HG03558 (cell line): ENCODE measurements around the gene ILF2.
A peak's percentile ranks its signal among the peaks of the same experiment; 100 is the strongest.
"Not testable (repeated sequence)": the region's sequence is repeated elsewhere in the genome, so short reads cannot be mapped to it uniquely, and the experiment has no call there.

ENCODE experiments used
- ATAC-seq: cut with Tn5 transposase; IDR thresholded peaks from one replicate; pipeline ENCODE4 v1.9.1; 2021; ENCODE audit warnings: moderate number of reproducible peaks; ENCODE audit not compliant: unreplicated experiment; ENCODE audit errors: extremely low read depth

ILF2 gene

DNA sequence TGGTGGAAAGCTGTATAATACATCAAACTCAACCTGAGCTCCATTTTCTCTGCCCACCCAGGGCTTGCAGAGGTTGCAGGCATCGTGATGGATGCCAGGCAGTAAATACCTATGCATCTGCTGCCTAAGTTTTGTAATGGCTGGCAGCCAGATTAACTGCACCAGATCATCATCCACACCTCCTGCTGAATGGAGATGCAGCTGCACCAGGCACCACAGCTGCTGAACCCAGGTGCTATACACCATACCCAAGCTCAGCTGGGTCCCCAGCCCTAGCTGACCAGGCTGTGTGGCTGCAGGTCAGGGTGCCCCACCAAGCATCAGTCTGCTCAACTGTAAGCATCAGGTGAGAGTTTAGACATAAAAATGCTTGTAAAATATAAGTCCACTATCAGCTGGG is 19.0 kb downstream of the ILF2 start:
- no peak for ATAC-seq

DNA sequence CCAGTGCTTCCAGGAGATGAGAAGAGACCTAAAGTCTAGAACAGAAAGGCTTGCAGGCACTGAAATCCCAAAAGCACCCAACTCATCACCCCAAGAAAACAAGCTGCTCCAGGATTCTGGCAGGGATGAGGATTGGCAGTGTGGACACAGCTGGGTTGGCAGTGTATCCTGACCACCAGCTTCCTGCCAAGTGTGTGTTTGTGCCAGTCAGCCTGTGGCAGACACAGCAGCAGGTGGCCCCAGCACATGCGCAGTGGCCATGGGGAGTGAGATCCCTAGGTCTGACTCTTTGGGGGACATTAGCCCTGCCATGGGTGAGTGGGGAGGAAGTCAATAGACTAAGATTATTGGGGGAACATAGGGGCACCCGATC is 20.9 kb downstream of the ILF2 start:
- ATAC-seq, result no peak

- no peak for ATAC-seq
Measured at GRCh38 chr1:153649137-153649862, 21.5 kb downstream of the ILF2 start.

DNA sequence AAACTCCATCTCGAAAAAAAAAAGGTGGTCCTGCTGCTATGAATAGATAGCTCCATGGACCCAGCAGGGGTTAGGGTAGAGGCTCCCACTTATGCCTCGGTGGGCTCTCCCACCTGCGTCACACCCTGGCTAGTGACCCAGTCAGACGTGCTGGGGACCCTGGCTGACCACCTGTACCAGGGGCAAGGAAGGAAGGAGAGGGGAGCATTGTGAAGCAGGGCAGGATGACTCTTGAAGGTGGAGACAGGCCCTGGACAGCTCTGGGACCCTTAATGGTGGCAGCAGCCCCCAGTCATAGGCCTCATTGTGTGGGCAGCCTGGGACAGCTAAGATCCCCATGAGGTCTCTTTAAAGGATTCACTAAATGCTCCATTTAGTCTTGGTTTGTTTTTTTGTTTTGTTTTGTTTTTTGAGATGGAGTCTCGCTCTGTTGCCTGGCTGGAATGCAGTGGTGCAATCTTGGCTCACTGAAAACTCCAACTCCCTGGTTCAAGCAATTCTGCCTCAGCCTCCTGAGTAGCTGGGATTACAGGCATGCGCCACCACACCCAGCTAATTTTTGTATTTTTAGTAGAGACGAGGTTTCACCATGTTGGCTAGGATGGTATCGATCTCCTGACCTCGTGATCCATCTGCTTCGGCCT is 22.7 kb downstream of the ILF2 start:
- ATAC-seq, result no peak

- ATAC-seq, result no peak
Measured at GRCh38 chr1:153647346-153647714, 23.5 kb downstream of the ILF2 start.

GRCh38 chr1:153646672-153647345 is 24.0 kb downstream of the ILF2 start:
- no peak for ATAC-seq

GRCh38 chr1:153643816-153644215 is 27.0 kb downstream of the ILF2 start:
- no peak for ATAC-seq

DNA sequence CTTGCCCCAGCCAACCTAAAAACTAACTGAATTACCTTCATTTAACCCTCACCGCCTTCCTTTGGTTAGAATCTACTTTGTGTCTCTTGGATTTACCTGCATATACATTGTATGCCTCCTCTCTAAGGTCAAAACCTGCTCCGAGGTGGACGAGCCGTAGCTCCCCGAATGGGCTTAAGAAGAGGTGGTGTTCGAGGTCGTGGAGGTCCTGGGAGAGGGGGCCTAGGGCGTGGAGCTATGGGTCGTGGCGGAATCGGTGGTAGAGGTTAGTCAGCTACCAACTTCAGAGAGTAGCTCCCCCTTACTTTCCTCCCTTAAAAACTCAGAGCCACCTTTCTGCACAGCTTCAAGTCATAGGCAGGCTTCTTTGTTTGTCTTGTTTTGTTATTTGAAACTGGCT is 27.7 kb downstream of the ILF2 start:
- ATAC-seq, result no peak

GRCh38 chr1:153642161-153642560 is 28.6 kb downstream of the ILF2 start:
- no peak for ATAC-seq

- ATAC-seq, result no peak
Measured at GRCh38 chr1:153640861-153641260, 29.9 kb downstream of the ILF2 start.

DNA sequence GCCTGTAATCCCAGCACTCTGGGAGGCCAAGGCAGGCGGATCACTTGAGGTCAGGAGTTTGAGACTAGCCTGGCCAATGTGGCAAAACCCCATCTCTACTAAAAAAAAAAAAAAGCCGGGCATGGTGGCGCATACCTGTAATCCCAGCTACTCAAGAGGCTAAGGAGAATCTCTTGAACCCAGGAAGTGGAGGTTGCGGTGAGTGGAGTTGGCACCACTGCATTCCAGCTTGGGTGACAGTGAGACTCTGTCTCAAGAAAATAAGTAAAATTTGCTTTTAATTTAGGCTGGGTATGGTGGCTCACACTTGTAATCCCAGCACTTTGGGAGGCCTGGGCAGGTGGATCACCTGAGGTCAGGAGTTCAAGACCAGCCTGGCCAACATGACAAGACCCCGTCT is 30.6 kb downstream of the ILF2 start:
- ATAC-seq, result not testable (repeated sequence)

DNA sequence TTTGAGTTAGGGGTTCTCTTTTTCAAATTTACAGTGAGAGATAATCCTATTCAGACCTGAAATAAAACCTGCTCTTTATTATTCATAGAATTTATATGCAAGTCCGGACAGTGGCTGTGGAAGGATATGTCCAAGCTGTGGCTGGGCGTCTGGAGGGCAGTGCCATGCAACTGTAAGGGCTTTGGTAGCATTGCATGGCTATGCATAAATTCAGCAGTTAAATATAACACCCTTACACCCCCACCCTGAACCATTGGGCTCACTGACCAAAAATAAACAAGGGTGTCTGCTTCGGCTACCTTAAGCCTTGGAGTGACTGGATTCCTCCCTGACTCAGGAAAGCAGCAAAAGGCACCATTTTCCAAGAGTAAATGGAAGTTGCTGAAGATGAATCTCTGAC is 31.5 kb downstream of the ILF2 start:
- ATAC-seq, result no peak

DNA sequence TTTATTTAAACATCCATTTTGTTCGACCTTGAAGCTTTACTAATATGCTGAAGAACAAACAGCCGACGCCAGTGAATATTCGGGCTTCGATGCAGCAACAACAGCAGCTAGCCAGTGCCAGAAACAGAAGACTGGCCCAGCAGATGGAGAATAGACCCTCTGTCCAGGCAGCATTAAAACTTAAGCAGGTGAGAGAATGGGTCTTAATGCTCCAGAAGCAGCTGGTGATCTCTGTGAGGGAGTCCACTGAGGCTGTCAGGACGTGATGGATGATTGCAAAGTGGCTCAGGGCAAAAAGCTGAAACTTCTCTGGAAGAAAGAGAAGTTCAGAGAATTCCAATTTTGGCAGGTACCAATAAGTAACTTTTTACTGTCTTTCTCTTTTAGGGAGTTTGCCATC is 32.5 kb downstream of the ILF2 start:
- no peak for ATAC-seq

DNA sequence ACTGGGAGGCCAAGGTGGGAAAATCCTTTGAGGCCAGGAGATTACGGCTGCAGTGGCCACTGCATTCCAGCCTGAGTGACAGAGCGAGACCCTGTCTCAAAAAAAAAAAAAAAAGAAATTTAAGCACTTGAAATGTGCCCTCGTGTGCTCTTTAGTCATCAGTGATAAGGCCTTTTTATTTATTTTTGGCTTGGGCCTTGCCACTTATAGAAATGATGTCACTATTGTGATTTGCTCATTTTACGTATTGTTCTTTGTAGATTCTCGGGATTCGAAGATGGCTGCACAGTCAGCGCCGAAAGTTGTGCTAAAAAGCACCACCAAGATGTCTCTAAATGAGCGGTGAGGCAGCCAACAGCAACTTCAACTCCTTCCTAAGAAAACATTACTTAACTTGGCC is 34.5 kb downstream of the ILF2 start:
- no peak for ATAC-seq

DNA sequence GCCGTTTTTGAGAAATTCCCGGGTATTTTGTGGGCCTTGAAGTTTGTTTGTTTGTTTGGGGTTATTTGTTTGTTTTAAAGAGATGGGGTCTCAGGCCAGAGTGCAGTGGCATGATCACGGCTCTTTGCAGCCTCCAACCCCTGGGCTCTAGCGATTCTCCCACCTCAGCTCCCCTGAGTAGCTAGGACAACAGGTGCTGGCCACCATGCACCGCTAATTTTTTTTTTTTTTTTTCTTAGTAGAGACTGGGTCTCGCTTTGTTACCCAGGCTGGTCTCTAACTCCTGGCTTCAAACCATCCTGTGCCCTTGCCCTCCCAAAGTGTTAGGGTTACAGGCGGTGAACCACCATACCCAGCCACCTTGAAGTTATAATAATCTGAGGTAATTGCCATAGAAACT is 34.9 kb downstream of the ILF2 start:
- no peak for ATAC-seq

- ATAC-seq, result peak; percentile 76
Measured at GRCh38 chr1:153633754-153634665, 36.8 kb downstream of the ILF2 start, which contains the start of gene CHTOP. Gene CHTOP, plus strand, starts transcription at chr1:153634066. Its CDS starts 2,523 bp downstream, at chr1:153636589.

DNA sequence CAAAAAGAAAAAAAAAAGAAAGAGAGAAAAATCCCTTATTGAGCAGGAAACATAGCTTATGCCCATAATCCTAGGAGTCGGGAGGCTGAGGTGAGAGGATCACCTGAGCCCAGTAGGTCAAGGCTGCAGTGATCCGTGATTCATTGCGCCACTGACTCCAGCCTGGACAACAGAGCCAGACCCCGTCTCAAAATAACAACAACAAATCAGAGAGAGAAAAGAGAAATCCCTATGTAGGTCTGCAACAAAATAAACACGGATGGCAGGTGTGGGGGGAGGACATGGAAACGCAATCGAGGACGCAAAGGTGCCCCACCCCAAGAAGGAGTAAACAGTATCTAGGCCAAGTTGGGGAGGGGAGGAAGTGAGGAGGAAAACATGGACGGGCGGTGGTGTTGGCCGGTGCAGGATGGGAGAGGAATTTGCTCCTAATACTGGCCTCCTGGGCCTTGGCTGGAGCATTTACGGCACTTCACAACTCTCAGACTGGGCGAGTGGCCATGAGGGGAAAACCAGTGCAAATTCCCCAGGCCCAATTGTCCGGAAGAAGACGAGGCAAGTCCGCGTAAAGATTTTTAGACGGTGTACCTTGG is 37.5 kb downstream of the ILF2 start:
- no peak for ATAC-seq

DNA sequence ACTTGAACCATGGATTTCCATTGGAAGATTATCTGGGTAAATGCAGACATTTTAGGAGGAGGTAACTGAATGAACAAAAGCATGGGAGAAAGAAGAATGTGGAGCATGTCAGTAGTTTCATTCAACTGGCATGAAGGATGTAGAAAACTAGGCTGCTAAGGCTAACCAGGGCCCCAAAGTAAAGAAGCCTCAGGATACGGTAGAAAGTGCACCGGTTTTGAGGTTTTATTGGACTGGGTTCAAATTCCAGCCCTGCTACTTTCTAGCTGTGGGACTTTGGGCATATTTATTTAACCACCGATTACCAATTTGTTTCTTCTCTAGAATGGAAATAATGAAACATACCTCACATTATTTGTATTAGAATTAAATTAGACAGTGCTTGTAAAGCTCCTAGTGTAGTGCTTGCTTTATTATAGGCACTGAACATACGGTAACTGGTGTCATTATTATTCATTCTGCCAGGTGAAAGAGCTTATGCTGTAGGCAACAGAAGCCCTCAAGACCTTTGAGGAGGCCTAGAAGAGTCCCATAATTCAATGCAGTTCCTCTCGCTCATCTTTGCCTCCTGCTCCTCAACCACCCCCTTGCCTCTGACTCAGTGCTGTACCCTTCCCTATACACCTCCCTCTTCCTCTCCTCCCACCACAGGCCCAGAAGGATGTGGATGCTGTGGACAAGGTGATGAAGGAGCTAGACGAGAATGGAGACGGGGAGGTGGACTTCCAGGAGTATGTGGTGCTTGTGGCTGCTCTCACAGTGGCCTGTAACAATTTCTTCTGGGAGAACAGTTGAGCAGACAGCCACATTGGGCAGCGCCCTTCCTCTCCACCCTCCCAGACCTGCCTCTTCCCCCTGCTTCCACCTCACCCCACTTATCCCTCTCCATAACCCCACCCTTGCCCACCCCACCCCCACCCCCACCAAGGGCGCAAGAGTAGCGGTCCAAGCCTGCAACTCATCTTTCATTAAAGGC is 39.5 kb downstream of the ILF2 start:
- ATAC-seq, result no peak

- no peak for ATAC-seq
Measured at GRCh38 chr1:153630384-153630783, 40.4 kb downstream of the ILF2 start.
